ENCODE measurements around the gene ATG4B.
"Not testable (repeated sequence)": the region's sequence is repeated elsewhere in the genome, so short reads cannot be mapped to it uniquely, and the experiment has no call there.

Gene ATG4B

DNA sequence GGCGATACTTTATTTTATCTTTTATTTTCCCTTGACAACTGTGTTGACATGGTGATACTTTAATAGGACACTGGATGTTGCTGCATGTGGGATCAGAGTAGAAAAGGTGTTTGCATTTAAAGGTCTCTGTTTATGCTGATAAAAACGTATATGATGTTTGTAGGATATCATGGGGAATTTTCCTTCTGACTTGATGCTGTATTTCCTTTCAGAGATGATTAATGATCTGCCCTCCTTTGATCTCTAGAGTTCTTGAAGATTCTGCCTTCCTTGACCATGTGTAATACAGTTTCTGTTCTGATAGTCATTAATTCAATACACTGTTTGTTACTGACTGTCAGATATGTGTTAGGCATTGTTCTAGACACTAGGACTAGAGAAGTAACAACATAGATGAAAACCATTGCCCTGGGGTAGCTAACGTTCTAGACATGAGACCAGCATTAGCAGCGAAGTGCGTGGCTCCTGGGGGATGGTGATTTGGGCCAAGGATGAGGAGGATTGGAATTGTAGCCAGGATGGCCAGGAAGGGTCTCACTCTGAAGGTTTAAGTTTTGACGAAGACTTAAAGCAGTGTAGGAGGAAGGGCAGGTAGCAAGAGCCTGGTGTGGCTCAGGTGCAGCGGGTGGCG lies 2.8 kb downstream of the ATG4B start:
- no peak for DNase-seq (ENCODE audit: low read depth)

DNA sequence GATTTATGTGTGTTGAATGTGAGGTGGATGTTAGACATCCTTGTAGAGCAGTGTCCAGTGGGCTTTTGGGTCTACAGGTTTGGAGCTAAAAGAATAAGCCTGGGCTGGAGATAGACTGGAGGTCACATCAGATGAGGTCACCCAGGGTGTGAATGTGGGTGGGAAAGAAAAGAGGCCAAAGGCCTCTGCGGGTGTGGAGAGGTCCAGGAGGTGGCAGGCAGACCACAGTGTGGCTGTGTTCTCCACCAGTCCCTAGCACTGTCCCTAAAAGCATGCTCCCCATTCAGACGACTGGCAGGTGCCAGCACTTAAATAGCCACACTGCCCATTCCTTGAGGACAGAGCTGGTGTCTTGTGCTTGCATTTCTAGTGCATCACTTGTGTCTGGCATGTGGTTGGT lies 4.1 kb downstream of the ATG4B start:
- DNase-seq (ENCODE audit: low read depth) = no peak

DNA sequence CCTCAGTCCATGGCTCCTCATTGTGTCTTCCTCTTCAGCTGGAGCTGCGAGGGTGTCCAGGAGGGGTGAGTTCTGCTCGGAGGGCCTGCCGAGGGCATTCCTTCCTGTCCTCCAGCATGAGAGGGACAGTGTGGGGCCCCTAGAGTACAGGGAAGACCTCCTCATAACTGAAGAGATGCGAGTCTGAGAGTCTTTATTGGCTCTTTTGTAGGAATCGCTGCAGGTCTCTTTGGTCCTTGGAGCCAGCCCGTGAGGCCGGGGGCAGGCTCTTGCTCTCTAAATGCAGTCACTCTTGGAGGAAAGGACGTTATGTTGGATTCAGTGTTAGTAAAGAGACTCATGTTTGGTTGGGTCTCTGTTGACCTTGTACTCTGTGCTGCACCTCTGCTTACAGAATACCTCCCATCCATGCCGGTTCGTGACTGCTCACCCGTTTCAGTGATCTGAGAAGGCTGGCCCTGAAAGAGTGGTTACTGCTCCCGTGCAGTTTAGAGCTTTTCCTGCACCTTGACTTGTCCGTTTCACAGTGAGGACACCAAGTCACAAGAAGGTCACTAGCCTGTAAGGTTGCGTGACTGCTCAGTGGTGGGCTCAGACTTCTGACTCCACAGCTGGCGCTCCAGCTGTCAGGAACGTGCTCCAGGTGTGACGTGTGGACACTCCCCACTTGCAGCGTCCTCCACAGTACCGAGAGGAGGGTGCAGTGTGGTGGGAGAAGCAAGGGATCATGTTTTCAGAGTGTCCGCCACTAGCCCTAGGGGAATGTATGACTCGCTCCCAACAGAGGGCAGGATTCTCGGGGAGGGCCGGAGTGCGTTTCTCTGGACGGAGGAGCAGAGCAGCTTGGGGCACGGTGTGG lies 7.8 kb downstream of the ATG4B start:
- DNase-seq (ENCODE audit: low read depth) = no peak

DNA sequence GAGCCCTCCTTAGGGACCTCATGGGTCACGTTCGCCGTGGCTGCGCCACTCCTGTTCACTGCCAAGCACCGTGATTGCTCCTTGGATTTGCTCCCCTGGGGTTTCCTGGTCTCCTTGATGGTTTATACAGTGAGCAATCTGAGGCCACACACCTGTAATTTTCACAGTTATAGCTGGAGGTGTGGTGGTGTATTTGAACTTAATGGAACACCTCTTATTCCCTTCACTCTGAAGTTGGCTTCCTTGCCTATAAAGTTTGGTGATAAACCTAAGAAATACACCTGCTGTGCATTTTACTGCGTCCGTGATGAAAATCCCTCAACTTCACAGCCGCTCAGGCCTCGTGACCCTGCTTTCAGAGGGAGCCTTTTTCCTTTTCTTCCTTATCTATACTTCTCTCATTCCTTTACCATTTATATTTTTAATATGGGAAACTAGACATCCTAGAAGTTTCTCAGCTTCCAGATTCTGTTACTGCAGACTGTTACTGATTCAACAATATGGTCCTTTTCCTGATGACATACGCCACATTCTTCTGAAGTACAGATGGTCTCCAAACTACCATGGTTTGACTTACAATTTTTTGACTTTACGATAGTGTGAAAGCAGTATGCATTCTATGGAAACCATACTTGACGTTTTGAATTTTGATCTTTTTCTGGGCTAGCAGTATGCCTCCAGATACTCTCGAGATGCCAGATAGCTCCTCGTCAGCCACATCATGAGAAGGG lies 8.6 kb downstream of the ATG4B start:
- DNase-seq (ENCODE audit: low read depth) = no peak

DNA sequence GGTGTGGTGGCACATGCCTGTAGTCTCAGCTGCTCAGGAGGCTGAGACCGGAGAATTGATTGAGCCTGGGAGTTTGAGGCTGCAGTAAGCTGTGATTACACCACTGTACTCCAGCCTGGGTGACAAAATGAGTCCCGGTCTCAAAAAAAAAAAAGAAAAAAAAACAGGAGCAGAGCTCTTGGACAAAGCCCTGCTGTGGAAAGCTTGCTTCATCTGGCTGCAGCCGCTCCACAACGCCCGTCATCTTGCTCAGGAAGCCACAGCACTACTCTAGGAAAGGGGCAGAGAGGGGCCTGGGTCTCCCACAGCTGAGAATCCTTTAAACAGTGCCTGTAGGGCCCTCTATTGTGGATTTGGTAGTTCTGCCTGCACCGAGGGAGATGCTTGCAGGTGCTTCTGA lies 11.0 kb downstream of the ATG4B start:
- no peak for DNase-seq (ENCODE audit: low read depth)

DNA sequence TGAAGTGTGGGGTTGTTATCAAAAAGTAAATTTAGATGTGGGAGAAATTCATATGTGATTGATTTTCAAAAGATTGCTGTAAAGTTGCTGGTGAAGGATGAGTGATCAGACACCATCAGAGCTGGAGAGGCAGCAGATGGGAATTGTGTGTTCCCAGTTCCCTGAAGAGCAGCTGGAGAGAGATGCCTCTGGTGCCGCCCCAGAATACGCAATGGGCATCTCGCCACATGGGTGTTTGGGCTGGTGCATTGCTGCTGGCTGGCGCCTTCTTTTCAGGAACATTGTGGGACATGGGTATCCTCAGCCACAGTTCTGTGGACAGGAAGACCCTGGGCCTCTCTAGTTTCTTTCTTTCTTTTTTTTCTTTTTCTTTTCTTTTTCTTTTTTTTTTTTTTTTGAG lies 11.9 kb downstream of the ATG4B start:
- no peak for DNase-seq (ENCODE audit: low read depth)

DNA sequence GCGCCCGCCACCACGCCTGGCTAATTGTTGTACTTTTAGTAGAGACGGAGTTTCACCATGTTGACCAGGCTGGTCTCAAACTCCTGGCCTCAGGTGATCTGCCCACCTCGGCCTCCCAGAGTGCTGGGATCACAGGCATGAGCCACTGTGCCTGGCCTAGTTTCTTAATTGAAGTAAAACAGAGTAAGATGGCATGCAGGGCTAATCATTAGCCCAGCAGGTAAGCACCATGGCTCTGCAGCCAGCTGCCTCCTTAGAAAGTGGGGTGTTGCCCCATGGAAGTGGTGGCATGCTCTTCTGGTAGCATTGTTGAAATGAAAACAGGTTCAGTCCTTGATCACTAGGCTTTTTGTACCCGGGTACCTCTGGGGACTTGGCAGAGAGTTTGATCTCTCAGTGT lies 12.4 kb downstream of the ATG4B start:
- no peak for DNase-seq (ENCODE audit: low read depth)

DNA sequence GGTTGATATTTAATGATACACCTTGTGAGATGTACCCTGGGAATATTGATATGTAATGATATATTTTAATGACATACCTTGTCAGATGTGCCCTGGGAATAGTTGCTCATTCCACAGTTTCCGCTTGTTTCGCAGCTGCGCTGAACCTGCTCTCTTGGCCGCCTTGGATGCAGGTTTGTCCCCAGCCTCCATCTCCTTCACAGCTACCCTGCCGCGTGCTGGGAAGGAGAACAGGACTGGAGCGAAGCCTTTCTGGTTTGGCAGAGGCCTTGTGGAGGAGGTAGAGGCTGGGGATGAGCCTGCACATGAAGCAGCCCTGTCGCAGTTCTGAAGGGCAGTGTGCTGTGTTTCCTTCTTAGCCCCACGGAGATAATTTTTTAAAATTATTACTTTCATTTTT lies 14.6 kb downstream of the ATG4B start:
- DNase-seq (ENCODE audit: low read depth) = no peak

DNA sequence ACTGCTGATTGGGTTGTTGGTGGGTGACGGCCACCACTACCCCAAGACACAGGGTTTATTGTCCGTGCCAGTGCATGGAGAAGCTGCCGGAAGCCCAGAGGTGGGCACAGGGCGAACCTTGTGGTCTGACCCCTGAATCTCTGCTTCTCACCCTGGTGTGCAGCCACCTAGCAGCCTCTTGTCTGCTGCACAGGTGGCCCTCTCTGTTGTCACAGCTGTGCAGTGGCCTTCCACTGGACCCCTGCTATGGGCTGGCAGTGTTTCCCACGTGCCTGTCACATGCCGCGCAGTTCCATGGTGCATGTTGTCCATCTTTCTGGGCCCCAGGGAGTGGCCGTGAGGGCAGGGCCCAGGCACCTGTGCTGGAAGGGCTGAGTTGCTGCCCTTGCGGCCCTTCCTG lies 15.2 kb downstream of the ATG4B start:
- DNase-seq (ENCODE audit: low read depth) = no peak

DNA sequence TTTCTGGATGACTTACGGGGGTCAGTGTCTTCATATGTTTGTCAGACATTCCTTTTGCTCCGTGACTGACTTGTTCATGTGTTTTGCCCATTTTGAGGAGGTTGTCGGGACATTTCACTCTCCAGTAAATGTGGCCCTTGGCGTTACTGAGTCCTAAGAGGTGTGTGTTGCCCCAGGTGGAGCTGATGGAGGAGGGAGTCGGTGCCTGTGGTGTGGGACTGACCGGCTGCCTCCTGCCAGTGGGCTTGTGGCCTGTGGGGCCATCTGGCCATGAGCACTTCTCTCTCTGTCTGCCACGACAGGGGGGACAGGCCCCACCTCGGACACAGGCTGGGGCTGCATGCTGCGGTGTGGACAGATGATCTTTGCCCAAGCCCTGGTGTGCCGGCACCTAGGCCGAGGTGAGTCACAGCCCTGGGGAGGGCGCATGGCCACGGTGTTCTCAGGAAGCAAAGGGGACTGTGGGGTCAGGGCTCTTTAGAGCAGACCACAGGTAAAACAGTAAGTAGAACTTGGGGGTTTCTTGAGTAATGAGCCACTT lies 15.8 kb downstream of the ATG4B start:
- DNase-seq (ENCODE audit: low read depth) = no peak

DNA sequence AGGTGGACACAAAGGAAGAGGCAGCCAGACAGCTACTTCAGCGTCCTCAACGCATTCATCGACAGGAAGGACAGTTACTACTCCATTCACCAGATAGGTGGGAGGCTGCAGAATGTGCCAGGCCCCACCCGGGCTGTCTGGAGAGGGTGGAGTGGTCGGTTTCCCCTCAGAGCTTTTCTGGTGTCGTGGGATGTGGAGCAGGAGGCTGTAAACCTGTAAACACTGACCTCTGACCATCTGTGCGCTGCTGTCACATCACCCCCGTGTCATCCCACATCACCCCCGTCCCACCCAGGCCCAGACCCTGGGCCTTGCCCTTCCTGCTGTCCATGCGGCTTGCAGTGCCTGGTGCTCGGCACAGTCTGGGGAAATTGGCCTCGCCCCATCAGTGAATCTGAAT lies 17.1 kb downstream of the ATG4B start:
- DNase-seq (ENCODE audit: low read depth) = no peak

DNA sequence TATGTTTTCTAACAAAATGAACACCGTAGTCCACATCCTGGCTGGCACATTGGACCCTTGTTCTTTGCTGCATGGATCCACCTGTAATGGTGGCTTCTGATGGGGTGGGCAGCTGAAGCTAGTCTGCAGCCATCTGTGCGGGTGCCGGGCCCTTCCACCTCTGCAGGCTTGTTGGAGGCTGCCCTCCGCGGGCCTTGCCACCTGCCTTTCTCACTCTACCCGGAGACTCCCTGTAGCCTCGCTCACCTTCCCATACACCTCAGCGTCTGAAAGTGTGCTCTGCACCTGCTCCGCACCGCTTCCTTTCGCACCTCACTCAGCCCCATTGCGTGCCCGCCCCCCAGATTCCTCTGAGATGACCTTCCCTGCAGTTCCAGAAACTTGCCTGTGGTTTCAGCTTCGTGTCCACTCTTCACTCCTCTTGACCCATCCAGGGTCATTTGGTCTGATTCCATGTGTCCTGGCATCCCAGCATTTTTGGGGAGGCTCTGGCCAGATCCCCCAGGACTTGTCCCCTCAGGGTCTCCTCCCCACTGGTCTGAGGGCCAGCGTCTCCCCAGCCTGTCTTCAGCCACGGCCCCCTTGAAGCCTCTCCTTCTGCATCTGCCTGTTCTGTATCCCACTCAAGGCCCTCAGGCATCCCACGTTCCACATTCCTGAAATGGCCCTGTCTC lies 18.2 kb downstream of the ATG4B start:
- no peak for DNase-seq (ENCODE audit: low read depth)

DNA sequence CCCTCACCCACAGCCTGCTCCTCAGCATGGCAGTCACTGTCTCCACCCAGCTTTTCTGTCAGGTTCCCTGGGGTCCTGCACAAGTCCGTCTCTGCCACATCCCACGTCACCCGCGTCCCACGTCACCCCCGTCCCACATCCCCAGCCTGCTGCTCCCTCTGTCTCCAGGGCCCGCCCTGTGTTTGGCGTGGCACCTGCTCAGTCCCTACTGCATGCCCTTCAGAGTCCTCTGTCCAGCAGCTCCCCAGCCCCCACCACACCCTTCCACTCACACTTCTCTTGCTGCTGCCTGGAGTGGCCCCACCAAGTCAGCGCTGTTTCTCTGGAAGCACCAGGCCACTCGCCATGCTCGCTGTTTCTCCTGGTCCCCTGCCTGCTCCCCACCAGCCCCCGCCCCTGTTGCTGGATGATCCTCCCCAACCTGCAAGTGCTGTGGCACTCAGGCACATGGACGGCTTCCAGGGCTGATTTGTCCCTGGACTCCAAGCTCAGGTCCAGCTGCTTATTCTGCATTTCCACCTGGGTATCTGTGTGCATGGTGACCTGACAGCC lies 18.8 kb downstream of the ATG4B start:
- no peak for DNase-seq (ENCODE audit: low read depth)

DNA sequence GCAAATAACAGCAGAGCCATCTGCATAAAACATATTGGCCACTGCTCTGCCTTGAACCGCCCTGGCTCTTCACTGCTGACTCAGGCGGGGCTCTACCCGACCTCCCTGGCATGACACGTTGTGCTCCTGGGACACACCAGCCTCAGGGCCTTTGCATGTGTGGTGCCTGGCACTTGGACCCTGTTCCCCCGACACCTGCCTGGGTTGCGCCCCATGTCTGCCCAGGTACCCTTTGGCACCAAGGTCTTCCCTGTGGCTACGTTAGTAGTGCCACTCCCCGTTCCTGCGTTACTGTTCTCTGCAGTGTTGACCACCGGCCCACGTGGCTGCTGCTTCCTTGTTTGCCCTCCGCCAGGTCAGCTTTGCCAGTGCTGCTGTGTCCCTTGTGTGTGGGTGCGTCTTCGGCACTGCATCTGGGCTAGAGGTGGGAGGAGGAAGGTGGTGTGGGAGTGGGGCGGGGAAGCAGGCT lies 20.3 kb downstream of the ATG4B start:
- no peak for DNase-seq (ENCODE audit: low read depth)

DNA sequence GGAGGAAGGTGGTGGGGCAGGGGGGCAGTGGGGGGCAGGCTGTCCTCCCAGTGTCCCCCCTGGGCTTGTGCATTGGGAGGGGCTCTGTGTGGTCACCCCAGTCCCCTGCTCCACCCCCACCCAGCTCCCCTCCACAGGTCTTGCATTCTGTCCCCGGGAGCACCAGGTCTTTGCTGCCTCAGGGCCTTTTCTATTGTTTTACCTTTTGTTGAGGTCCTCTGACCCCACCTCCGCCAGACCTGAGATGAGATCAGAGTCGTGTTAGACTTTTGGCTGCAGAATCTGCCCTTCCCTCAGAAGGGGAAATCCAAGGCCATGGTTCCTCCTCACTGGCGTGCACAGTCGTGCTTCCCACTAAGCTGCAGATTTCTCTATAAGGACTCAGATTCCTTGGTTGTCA lies 20.8 kb downstream of the ATG4B start:
- DNase-seq (ENCODE audit: low read depth) = no peak

DNA sequence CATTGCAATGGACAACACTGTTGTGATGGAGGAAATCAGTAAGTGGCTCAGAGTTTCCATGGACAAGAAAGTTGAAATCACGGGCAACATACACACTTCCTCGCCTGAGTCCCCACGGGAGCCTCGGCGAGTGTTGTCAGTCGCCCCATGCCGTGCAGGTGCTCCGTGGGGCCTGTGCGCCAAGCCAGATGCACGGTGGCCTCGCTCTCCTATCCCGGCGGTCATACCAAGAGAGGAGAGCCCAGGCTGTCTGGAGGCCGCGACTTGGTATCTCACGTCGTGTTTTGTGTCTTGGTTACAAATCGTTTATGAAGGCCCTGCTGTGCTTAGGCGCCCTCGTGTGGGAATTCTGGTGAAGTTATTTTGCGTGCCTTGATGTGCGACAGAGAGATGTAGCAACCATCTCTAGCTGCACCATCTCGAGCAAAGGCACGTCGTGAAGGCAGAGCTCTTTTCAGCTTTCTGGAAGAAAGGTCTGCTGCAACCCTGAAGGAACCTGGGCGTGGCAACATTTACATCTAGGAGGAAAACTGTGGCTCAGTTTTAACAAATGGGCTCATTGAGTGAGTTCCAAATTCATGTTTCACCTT lies 21.8 kb downstream of the ATG4B start:
- no peak for DNase-seq (ENCODE audit: low read depth)

DNA sequence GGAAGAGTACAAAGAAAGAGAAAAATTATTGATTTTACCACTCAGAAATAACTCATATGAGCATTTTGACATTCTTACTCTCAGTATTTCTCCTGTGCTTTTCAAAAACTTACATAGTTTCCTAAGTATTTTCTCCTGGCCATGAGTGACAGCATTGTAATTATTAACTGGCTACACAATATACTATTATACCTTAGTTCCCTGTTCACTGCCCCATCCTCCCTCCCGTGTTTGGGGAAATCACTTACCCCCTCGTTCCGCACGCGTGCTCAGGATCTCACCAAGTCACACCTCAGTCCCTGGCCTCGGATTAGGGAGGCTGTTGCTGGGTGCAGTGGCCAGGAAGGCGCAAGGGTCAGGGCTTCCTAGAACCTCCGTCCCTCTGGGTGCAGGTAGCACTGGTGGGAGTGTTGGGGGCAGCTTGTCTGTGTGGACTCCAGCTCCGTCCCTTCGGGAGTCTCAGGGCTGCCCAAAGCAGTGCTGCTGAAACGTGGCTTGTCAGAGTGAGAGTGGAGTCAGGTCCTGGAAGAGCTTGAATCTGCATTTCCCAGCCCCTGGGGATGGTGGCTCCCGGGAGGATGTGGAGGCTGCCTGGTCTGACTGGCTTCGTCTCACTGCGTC lies 23.2 kb downstream of the ATG4B start:
- no peak for DNase-seq (ENCODE audit: low read depth)

DNA sequence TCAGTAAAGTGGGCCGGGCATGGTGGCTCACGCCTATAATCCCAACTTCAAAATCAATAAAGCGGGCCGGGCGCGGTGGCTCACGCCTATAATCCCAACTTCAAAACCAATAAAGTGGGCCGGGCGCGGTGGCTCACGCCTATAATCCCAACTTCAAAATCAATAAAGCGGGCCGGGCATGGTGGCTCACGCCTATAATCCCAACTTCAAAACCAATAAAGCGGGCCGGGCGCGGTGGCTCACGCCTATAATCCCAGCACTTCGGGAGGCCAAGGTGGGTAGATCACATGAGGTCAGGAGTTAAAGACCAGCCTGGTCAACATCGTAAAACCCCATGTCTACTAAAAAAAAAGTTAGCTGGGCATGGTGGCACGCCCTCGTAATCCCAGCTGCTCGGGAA lies 25.2 kb downstream of the ATG4B start:
- DNase-seq (ENCODE audit: low read depth) = not testable (repeated sequence)

DNA sequence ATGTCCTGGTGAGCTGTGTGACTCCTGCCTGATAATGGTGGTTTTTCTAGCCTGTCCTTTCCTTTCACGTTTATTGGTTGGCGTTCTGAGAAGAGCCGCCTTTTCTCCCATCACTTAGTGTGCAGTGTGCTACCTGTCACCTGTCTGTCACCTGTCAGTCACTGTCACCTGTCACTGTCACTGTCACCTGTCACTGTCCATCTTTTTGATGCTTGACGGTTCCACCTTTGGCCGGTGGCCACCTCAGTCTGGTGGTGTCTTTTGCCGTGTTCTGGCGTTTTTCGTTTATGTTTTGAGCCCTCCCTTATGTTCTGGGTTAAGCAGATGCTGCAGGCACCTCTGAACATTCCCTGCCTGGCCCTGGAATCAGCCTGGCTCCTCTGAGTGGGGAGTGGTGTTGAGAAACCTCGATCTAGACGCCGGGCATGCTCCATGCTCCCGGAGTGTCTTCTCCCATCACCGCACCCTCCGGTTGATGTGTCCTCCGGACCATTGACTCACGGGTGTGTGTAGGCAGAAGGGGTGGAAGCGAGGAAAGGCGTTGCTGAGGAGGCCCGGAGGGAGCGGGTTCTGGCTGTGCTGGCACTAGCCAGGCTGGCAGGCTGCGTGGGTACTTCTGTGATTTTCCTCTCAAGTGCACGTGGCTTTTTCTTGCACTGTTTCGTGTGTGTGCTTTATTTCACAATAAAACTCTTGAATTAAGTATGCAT lies 28.4 kb downstream of the ATG4B start:
- DNase-seq (ENCODE audit: low read depth) = no peak

DNA sequence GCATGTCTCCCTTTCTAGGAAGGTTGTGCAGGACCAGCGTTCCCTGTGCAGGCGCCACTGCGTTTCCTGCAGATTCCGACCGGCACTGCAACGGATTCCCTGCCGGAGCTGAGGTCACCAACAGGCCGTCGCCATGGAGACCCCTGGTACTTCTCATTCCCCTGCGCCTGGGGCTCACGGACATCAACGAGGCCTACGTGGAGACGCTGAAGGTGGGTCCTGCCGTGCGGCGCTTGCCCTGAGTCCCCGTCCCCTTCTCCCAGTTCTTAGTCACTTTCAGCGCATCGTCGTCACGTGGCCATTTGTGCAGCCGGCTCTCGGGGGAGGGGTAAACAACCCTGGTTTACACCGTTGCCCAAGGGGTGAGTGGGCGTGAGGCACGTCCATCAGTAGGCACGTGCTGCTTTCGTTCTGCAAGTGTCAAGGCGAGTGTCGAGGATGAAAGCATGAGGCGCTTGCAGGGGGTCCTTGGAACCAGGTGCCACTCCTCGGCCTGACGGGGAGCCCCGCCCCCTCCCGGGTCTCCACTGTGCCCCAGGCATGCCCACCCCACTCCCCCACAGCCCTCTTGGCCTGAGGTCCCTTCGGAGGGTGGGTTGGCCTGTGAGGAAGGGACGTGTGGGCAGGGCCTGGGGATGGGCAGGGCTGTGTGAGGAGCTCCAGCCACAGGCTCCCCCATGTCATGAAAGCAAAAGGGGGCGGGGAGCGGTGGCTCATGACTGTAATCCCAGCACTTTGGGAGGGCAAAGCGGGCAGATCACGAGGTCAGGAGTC lies 29.3 kb downstream of the ATG4B start:
- DNase-seq (ENCODE audit: low read depth) = no peak

Data from stimulated activated CD8-positive, alpha-beta memory T cell treated with anti-CD3 and anti-CD28 coated beads, Interleukin-12 subunit alpha, Interleukin-12 subunit beta, amount 100 ng/mL, for 4 hours (primary cell).